LoVo (cell line): Measurements from ENCODE around the gene SAA4.
"Not testable (repeated sequence)": the region's sequence is repeated elsewhere in the genome, so short reads cannot be mapped to it uniquely, and the experiment has no call there.

ENCODE experiments used
- DNase-seq: peaks from one replicate; pipeline ENCODE4 v3.0.0-alpha.2; 2016; ENCODE audit warnings: low spot score

Gene SAA4

DNA sequence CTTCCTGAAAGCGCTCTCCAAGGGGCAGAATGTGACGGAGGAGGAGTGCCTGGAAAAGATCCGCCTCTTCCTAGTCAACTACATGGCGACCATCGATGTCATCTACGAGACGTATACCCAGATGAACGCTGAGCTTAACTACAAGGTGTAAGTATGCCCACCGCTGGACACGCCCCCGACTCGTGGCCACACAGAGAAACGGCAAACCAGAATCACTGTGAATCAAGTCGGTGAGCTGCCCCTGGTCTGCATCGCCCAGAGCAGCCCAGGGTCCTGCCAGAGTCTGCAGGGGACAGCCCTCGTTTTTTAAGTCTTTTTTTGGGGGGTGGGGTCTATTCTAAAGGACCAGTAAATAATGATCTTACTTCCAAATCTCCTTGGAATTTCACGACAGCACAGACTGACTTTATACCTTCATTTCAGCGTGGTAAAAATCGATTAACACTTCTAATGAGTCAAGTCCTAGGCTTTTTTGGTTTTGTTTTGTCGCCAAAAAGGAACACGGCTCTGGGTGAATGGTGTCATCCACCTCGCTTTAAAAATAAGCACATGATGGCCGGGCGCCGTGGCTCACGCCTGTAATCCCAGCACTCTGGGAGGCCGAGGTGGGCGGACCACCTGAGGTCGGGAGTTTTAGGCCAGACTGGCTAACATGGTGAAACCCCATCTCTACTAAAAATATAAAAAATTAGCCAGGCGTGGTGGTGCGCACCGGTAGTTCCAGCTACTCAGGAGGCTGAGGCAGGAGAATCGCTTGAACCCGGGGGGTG lies 46.9 kb downstream of the SAA4 start:
- not testable (repeated sequence) for DNase-seq

DNA sequence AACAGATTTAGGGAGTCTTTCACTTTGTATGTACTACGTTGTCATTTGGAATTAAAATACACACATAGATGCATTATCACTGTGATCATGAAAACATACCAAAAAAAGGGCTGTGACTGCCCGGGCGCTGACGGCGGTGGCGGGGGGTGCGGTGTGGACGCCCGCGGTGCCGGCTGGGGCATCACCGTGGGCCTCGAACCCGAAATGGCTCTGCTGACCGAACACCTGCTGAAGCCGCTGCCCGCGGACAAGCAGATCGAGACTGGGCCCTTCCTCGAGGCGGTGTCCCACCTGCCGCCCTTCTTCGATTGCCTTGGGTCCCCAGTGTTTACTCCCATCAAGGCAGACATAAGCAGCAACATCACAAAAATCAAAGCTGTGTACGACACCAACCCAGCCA lies 47.8 kb downstream of the SAA4 start:
- no peak for DNase-seq
